HepG2 (cell line): ENCODE measurements around the gene SVOP. TPM values are rescaled to one million over a fixed set of nuclear protein-coding genes. Genes with fewer than 3 reads are reported as not detected.
A peak's percentile ranks its signal among the peaks of the same experiment; 100 is the strongest.

Experiments used
- AKAP8 ChIP-seq: sonication (generic); formaldehyde crosslinking; IDR thresholded peaks from 2 replicates; pipeline ENCODE4 v1.5.1; 2020; ENCODE audit warnings: mild to moderate bottlenecking, missing genetic modification reagents
- CEBPB ChIP-seq: IDR thresholded peaks from 2 replicates; pipeline ENCODE4 v1.6.1; 2011; ENCODE audit warnings: low read depth, low read length, improper control_type of control experiment, borderline replicate concordance
- KAT8 ChIP-seq: IDR thresholded peaks from 2 replicates; pipeline ENCODE4 v1.6.1; 2016; ENCODE audit warnings: missing genetic modification reagents, missing compliant biosample characterization
- KDM1A ChIP-seq: IDR thresholded peaks from 2 replicates; pipeline ENCODE4 v1.6.1; 2016; ENCODE audit warnings: missing compliant biosample characterization
- KMT2A ChIP-seq: sonication (generic); formaldehyde crosslinking; IDR thresholded peaks from 2 replicates; pipeline ENCODE4 v1.4.0; 2020; ENCODE audit warnings: missing genetic modification reagents
- LCORL ChIP-seq, 2 experiments: fragments of 450-650 bp in 1 of 2; sonication (generic) in 1 of 2; formaldehyde crosslinking in 1 of 2; IDR thresholded peaks; 2 replicates each; pipeline versions ENCODE4 v1.5.0 to v1.6.1; 2017 to 2020; ENCODE audit warnings: antibody characterized with exemption in 1 of 2, missing genetic modification reagents in 1 of 2
- MAFG ChIP-seq: sonication (generic); formaldehyde crosslinking; IDR thresholded peaks from 2 replicates; pipeline ENCODE4 v1.5.1; 2020; ENCODE audit warnings: mild to moderate bottlenecking, missing genetic modification reagents
- NFIC ChIP-seq: IDR thresholded peaks from 2 replicates; pipeline ENCODE4 v1.6.1; 2012; ENCODE audit warnings: mild to moderate bottlenecking, low read length, inconsistent platforms
- NFRKB ChIP-seq: fragments of 450-650 bp; IDR thresholded peaks from 2 replicates; pipeline ENCODE4 v1.6.1; 2017
- NR3C1 ChIP-seq: sonication (generic); formaldehyde crosslinking; IDR thresholded peaks from 2 replicates; pipeline ENCODE4 v1.4.0; 2020; ENCODE audit warnings: missing genetic modification reagents
- PCBP2 ChIP-seq: fragments of 200-400 bp; formaldehyde crosslinking; optimal IDR thresholded peaks from 2 replicates; pipeline ENCODE3; 2018; ENCODE audit warnings: low read length, low read depth; ENCODE audit not compliant: poor library complexity, severe bottlenecking
- PRPF4 ChIP-seq: fragments of 200-400 bp; formaldehyde crosslinking; IDR thresholded peaks from 2 replicates; pipeline ENCODE4 v1.6.1; 2016; ENCODE audit warnings: low read length, low read depth; ENCODE audit not compliant: poor library complexity, severe bottlenecking
- TP53 ChIP-seq: sonication (generic); formaldehyde crosslinking; conservative IDR thresholded peaks from 2 replicates; pipeline ENCODE4 v1.4.0; 2020; ENCODE audit warnings: missing genetic modification reagents
- XRCC5 ChIP-seq: fragments of 200-400 bp; formaldehyde crosslinking; optimal IDR thresholded peaks from 2 replicates; pipeline ENCODE3; 2017; ENCODE audit warnings: mild to moderate bottlenecking, low read length
- ZC3H13 ChIP-seq: sonication (generic); formaldehyde crosslinking; IDR thresholded peaks from 2 replicates; pipeline ENCODE4 v1.8.1; 2023; ENCODE audit warnings: mild to moderate bottlenecking, missing genetic modification reagents, moderate library complexity
- ZNF235 ChIP-seq: sonication (generic); formaldehyde crosslinking; IDR thresholded peaks from 2 replicates; pipeline ENCODE4 v1.8.1; 2023; ENCODE audit warnings: mild to moderate bottlenecking, missing genetic modification reagents, borderline replicate concordance
- ZNF253 ChIP-seq: sonication (generic); formaldehyde crosslinking; IDR thresholded peaks from 2 replicates; pipeline ENCODE4 v1.8.0; 2022; ENCODE audit warnings: mild to moderate bottlenecking, missing genetic modification reagents, borderline replicate concordance
- ZNF264 ChIP-seq: sonication (generic); formaldehyde crosslinking; IDR thresholded peaks from 2 replicates; pipeline ENCODE4 v1.4.0; 2020; ENCODE audit warnings: missing genetic modification reagents
- ZNF441 ChIP-seq: sonication (generic); formaldehyde crosslinking; IDR thresholded peaks from 2 replicates; pipeline ENCODE4 v1.7.0; 2021; ENCODE audit warnings: missing genetic modification reagents, borderline replicate concordance
- ZNF503 ChIP-seq: sonication (generic); formaldehyde crosslinking; IDR thresholded peaks from 2 replicates; pipeline ENCODE4 v1.4.0; 2020; ENCODE audit warnings: missing genetic modification reagents
- ZNF674 ChIP-seq: sonication (generic); formaldehyde crosslinking; IDR thresholded peaks from 2 replicates; pipeline ENCODE4 v1.5.0; 2020; ENCODE audit warnings: low read depth, mild to moderate bottlenecking, missing genetic modification reagents
- ZNF841 ChIP-seq: sonication (generic); formaldehyde crosslinking; IDR thresholded peaks from 2 replicates; pipeline ENCODE4 v1.8.1; 2023; ENCODE audit warnings: missing genetic modification reagents, borderline replicate concordance
- ZSCAN30 ChIP-seq: sonication (generic); formaldehyde crosslinking; IDR thresholded peaks from 2 replicates; pipeline ENCODE4 v1.5.0; 2020; ENCODE audit warnings: mild to moderate bottlenecking, missing genetic modification reagents
- polyA plus RNA-seq, 8 experiments: library from polyadenylated mRNA; depleted of rRNA in 3 of 8; stranded (reverse) in 7 of 8; unstranded in 1 of 8; fragments of >200 nt; fragmentation: Illumina TruSeq in 4 of 8; extraction: Trizol in 4 of 8; gene quantifications; 2 replicates each; pipeline versions ENCODE4 v1.2.1 to v1.2.3, GENCODE V29; 2011 to 2016; ENCODE audit warnings: low read depth in 4 of 8, missing spikeins in 1 of 8, mixed read lengths in 1 of 8; ENCODE audit not compliant: insufficient read depth in 1 of 8
- total RNA-seq, 5 experiments: library from RNA; depleted of rRNA; stranded (reverse); fragments of >200 nt; fragmentation: Illumina TruSeq; extraction: Trizol; gene quantifications; 2 replicates each; pipeline ENCODE4 v1.2.3, GENCODE V29; 2016; ENCODE audit warnings: low read depth in 1 of 5
- TF ChIP-seq, protein P1 (sequence below): sonication (generic); formaldehyde crosslinking; IDR thresholded peaks from 2 replicates; pipeline ENCODE4 v1.5.0; 2020; ENCODE audit warnings: mild to moderate bottlenecking, missing genetic modification reagents, borderline replicate concordance
- TF ChIP-seq, protein P2 (sequence below): sonication (generic); formaldehyde crosslinking; IDR thresholded peaks from 2 replicates; pipeline ENCODE4 v1.5.0; 2020; ENCODE audit warnings: missing genetic modification reagents
- TF ChIP-seq, protein P3 (sequence below): sonication (generic); formaldehyde crosslinking; conservative IDR thresholded peaks from 2 replicates; pipeline ENCODE4 v1.4.0; 2020; ENCODE audit warnings: missing genetic modification reagents

SVOP gene
- total and polyA plus RNA-seq, 2 of the 13 experiments (the other 11 are each of a cell fraction or from before 2014, with no cell fraction given) = not detected

DNA sequence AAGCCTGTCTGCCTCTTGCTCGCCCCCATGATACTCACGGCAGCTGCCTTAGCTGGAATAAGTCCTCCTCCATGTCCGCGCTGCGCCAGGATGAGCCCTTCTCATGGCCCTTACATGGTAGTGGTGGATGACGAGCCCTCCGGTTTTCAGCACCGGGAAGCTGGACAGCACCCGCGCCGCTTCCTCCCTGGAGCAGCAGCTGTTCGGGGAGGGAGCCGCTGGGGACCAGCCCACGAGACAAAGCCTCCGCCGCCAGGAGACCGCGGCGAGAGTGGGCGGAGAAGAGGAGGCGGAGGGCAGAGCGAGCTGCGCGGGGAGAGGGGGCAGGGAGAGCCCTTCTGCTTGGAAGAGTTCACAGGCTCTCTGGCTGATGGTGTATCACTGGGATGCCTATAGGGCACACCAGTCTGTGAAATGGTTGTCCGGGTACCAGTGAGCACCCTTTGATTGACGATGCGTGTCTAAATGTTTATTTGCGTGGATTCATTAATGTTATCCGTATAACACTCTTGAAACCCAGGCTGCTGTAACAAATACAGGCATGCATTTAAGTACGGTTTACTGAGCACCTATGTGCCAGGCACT lies at the start of gene SVOP (continued):
- TF ChIP-seq, protein P1, sequence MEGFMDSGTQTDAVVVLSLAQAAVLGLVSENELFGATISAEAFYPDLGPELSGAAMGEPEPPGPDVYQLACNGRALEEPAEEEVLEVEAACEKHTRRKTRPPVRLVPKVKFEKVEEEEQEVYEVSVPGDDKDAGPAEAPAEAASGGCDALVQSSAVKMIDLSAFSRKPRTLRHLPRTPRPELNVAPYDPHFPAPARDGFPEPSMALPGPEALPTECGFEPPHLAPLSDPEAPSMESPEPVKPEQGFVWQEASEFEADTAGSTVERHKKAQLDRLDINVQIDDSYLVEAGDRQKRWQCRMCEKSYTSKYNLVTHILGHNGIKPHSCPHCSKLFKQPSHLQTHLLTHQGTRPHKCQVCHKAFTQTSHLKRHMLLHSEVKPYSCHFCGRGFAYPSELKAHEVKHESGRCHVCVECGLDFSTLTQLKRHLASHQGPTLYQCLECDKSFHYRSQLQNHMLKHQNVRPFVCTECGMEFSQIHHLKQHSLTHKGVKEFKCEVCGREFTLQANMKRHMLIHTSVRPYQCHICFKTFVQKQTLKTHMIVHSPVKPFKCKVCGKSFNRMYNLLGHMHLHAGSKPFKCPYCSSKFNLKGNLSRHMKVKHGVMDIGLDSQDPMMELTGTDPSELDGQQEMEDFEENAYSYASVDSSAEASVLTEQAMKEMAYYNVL (CRISPR knock-in tag) = no peak; the same call in 1 of the 2 replicates
- no peak for TF ChIP-seq ZNF674
- peak; percentile 68 for TF ChIP-seq XRCC5
- no peak for TF ChIP-seq MAFG
- no peak for TF ChIP-seq NFIC
- TF ChIP-seq ZNF841 (CRISPR knock-in tag) = no peak
- peak; percentile 65; the same call in 1 of the 2 replicates for TF ChIP-seq KMT2A
- TF ChIP-seq NR3C1 (CRISPR knock-in tag) = no peak
- TF ChIP-seq ZNF264 = peak; percentile 68; the same call in 1 of the 2 replicates
- peak; percentile 47; the same call in 1 of the 2 replicates for TF ChIP-seq ZNF503 (CRISPR knock-in tag)
- TF ChIP-seq ZSCAN30 (CRISPR knock-in tag) = no peak
- no peak for TF ChIP-seq AKAP8 (CRISPR knock-in tag)
- no peak for TF ChIP-seq TP53 (CRISPR knock-in tag)
- no peak for TF ChIP-seq LCORL (IDR thresholded peaks at IDR 0.05)
- TF ChIP-seq LCORL (CRISPR knock-in tag; IDR thresholded peaks at IDR 0.05) = no peak
- TF ChIP-seq, protein P2, sequence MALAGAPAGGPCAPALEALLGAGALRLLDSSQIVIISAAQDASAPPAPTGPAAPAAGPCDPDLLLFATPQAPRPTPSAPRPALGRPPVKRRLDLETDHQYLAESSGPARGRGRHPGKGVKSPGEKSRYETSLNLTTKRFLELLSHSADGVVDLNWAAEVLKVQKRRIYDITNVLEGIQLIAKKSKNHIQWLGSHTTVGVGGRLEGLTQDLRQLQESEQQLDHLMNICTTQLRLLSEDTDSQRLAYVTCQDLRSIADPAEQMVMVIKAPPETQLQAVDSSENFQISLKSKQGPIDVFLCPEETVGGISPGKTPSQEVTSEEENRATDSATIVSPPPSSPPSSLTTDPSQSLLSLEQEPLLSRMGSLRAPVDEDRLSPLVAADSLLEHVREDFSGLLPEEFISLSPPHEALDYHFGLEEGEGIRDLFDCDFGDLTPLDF (CRISPR knock-in tag) = 0 out of 2 replicates have a peak, but pooled peaks have one; percentile 42
- peak; percentile 82; the same call in 1 of the 2 replicates for TF ChIP-seq ZNF253 (CRISPR knock-in tag)
- no peak for TF ChIP-seq KDM1A (CRISPR knock-in tag)
- peak; percentile 93 for TF ChIP-seq ZNF441 (CRISPR knock-in tag)
- TF ChIP-seq PCBP2 = no peak
- TF ChIP-seq ZNF235 (CRISPR knock-in tag) = no peak
- TF ChIP-seq KAT8 (CRISPR knock-in tag) = peak; percentile 76
- no peak for TF ChIP-seq CEBPB
- TF ChIP-seq, protein P3, sequence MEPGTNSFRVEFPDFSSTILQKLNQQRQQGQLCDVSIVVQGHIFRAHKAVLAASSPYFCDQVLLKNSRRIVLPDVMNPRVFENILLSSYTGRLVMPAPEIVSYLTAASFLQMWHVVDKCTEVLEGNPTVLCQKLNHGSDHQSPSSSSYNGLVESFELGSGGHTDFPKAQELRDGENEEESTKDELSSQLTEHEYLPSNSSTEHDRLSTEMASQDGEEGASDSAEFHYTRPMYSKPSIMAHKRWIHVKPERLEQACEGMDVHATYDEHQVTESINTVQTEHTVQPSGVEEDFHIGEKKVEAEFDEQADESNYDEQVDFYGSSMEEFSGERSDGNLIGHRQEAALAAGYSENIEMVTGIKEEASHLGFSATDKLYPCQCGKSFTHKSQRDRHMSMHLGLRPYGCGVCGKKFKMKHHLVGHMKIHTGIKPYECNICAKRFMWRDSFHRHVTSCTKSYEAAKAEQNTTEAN (CRISPR knock-in tag) = peak; percentile 93
- no peak for TF ChIP-seq NFRKB
- TF ChIP-seq PRPF4 = no peak
- peak; percentile 74; the same call in 1 of the 2 replicates for TF ChIP-seq ZC3H13 (CRISPR knock-in tag)
